Gastrocnemius medialis (tissue), 4 donors: Measurements from ENCODE around the gene GPLD1.

ENCODE experiments used
- CTCF ChIP-seq, 5 experiments: fragments of 450-650 bp in 3 of 5; fragments of 200-600 bp in 2 of 5; sonication (generic) in 2 of 5; IDR thresholded peaks in 4 of 5; conservative IDR thresholded peaks in 1 of 5; 1 replicate in 4 of 5; 2 replicates in 1 of 5; pipeline ENCODE4 v1.5.1; 2016 to 2019; ENCODE audit warnings: antibody characterized with exemption in 5 of 5, mild to moderate bottlenecking in 3 of 5, moderate library complexity in 3 of 5
- POLR2A ChIP-seq, 2 donors: fragments of 450-650 bp; IDR thresholded peaks; one replicate each; pipeline ENCODE4 v1.6.1; 2017; ENCODE audit warnings: antibody characterized with exemption in 2 of 2, mild to moderate bottlenecking in 2 of 2, moderate library complexity in 2 of 2

DNA sequence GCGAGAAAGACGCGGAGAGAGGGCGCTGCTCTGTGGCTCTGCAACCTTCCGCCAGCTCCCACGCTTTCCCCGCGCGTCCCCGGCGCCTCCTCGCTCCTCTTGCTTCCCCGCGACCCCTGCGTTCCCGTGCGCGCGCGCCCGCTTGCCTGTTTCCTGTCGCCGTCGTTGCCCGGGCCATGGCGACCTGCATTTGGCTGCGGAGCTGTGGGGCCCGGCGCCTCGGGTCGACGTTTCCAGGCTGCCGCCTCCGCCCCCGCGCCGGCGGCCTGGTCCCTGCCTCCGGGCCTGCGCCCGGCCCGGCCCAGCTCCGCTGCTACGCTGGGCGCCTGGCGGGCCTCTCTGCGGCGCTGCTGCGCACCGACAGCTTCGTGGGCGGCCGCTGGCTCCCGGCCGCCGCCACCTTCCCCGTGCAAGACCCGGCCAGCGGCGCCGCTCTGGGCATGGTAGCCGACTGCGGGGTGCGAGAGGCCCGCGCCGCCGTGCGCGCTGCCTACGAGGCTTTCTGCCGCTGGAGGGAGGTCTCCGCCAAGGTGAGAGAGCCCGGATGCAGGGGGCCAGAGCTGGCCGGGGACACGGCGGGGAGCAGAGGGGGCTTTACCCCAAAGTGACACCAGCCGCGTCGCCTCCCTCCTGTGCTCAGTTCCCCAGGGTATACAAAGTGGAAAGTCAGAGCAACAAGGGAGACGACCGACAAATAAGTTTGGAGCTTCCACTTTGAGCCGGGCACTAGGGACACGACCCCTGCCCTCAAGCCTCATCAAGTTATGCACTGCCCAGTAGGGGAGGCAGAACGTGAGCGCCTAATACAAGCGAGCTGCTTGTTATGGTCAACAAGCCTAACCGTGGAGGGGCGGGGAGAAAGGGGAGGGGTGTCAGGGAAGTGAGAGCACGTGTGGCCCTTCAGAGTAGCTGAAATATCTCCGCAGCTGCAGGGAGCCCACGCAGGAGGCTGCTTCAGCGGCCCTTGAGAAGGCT, 5.7 kb upstream of the GPLD1 start, which contains the start of gene ALDH5A1:
- peak in 4 of 5 experiments; percentile 3 to 21 (median 15) for TF ChIP-seq CTCF (IDR thresholded peaks at IDR 0.05 in 4 of 5, conservative IDR thresholded peaks at IDR 0.05 in 1 of 5)
- TF ChIP-seq POLR2A (IDR thresholded peaks at IDR 0.05): peak; percentile 7 to 22
